GM12801 (cell line): ENCODE results near the gene ANKRD66.

Experiments
- TF ChIP-seq, protein P1 (sequence below): IDR thresholded peaks from one replicate; pipeline ENCODE4 v1.5.1; 2011; ENCODE audit warnings: control low read depth; ENCODE audit not compliant: insufficient read length; ENCODE audit errors: extremely low read depth

ANKRD66 gene

DNA sequence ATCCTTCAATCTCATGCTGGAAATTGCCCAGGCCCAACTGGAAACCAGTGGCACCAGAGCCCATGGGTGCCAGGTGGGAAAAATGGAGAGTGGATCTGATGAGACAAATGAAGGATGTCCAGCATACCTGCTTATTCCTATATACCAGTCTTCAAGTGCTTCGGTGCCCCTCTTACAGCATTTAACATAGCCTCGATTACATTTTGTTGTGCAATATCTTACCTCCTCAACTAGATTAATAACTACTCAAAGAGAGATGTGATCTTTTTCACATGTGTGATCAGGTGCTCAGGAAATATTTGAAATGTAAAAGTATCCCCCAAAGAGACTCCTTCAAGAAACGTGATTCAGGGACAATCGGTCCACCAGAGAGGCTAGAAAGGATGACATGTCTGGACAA, 4.8 kb upstream of the ANKRD66 start:
- TF ChIP-seq, protein P1, sequence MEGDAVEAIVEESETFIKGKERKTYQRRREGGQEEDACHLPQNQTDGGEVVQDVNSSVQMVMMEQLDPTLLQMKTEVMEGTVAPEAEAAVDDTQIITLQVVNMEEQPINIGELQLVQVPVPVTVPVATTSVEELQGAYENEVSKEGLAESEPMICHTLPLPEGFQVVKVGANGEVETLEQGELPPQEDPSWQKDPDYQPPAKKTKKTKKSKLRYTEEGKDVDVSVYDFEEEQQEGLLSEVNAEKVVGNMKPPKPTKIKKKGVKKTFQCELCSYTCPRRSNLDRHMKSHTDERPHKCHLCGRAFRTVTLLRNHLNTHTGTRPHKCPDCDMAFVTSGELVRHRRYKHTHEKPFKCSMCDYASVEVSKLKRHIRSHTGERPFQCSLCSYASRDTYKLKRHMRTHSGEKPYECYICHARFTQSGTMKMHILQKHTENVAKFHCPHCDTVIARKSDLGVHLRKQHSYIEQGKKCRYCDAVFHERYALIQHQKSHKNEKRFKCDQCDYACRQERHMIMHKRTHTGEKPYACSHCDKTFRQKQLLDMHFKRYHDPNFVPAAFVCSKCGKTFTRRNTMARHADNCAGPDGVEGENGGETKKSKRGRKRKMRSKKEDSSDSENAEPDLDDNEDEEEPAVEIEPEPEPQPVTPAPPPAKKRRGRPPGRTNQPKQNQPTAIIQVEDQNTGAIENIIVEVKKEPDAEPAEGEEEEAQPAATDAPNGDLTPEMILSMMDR = no peak

DNA sequence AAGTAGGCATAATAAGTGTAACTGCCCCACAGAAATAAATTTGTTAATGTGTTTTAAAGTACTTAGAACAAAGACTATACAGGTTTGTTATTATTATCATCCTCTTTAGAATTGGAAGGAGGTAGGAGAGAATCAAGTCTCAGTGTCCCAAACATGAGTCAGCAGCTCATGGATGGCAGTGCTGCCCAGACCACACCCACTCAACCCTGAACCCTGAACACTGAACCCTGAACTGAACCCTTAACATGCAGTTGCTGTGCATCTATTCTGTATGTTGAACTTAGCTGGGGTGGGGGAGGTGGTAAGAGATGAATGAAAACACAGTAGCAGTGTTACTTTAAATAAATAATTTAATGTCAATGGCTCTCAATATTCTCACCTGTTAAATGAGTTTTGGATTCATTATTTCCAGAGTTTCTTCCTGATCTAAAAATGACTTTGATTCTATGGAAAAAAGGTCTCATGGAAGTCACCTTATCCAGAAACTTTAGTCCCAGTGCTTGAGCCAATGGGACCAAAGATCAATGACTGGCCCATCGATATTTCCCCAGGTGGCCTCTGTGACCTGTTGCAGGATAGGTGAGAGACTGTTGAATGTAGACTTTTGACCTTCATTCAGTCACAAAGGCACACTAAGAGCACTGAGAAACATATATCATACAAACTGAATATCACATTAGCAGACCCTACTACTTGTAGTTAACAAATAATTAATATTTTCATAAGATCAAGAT, 3.1 kb upstream of the ANKRD66 start:
- TF ChIP-seq, protein P1 = no peak

DNA sequence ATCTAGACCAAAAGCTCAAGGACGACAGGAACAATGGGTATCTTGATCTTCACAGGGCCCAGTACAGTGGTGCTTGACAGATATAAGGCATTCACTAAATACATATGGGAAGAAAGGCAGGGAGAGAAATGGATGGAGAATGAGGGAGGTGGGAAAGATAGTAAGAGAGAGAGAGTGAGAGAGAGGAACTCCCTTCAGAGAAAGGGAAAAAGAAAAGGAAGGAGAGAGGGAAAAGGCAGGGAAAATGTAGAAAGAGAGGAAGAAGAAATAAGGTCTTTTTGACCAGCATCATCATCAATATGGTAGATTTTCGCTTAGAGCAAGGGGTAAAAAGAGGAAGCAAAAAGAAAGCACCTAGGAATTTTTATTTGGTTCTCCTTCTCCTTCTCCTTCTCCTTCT, 760 bp upstream of the ANKRD66 start:
- TF ChIP-seq, protein P1 = no peak

DNA sequence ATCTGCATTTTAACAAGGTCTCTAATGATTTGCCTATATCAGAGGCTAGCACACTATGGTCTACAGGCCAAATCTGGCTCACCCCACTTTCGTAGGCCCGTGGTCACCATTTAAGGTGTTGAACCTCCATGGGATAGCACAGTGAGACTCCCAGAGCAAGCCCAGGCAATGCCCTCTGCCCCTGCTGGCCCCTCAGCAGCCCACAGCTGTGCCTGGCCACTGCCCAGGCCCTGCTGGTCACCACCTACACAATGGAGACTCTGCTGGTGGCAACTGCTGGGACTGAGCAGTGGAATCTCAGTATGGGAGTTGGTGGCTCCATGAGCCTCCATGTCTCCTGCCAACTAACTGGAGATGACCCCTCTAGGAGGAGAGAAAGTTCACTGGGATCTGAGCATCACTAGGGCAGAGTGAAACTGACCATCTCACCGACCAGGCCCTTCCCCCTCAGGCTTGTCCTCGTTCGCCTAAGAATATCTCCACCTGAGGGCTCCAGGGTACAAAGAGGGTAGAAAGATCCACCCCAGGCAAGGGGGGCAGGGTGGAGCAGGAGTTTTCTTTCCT, 2.3 kb downstream of the ANKRD66 start:
- TF ChIP-seq, protein P1 = no peak

DNA sequence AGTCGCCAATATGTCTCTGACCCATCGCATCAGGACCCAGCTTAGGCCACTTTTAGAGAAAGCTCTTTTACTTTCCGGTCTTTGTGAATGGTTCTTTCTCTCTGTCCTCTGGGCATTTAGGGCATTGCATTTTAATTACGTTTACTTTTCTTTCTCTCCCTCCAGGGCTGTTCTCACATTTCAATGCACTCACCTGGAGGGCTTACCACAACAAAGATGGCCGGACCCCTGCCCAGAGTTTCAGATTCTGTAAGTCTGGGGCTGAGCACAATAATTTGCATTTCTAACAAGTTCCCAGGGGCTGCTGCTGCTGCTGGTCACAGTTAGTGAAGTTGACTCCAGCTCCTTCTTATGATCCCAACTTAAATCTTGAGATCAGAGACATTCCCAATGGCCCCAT, 3.0 kb downstream of the ANKRD66 start:
- TF ChIP-seq, protein P1 = no peak

DNA sequence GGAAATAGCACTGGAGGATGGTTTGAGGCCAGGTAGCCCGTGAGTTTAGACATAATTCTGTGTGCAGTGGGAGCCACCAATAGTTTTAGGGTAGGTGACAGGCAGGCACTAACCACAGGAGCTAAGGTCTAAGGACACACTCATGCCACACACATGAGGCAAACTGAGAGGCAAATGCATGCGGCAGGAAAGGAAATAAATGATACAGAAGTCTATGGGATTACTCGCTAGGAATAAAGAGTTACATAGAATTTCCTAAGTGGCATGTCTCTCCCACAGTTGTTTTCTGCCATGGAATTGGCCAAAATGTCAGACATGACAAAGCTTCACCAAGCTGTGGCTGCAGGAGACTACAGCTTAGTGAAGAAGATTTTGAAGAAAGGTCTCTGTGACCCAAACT, 4.9 kb downstream of the ANKRD66 start:
- TF ChIP-seq, protein P1 = no peak

DNA sequence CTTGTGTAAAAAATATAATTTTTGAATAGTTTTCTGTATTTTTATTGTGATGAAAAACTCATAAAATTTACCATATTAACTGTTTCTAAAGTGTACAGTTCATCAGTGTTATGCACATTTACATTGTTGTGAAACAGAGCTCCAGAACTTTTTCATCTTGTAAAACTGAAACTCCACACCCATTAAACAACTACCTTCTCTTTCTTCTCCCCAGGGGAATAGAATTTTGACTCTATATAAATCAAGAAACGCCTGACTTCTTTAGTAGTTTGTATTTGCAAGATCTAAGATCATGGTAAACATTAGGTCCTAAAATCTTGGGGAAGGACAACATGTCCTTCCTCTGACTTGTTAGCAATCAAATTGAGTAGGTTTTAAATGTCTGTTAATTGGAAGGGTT, 9.1 kb downstream of the ANKRD66 start:
- TF ChIP-seq, protein P1 = no peak
